Stimulated activated naive CD8-positive, alpha-beta T cell treated with anti-CD3 and anti-CD28 coated beads, Interleukin-15, amount 100 ng/mL, for 72 hours (primary cell): ENCODE data around the gene PRKAB2.
A peak's percentile ranks its signal among the peaks of the same experiment; 100 is the strongest.
"Not testable (repeated sequence)": the region's sequence is repeated elsewhere in the genome, so short reads cannot be mapped to it uniquely, and the experiment has no call there.

ENCODE experiments used
- ATAC-seq: fragments of 150-1000 bp; cut with Tn5 transposase; 2 replicates; pipeline ENCODE4 v1.10.0; 2021; ENCODE audit warnings: mild to moderate bottlenecking, moderate library complexity
- DNase-seq, 2 donors: peaks; one replicate each; pipeline ENCODE4 v3.0.0; 2021 to 2022
- H3K27ac Mint-ChIP-seq, 2 donors: one replicate each; pipeline ENCODE4 v1.8.0; 2022; ENCODE audit warnings: mild to moderate bottlenecking in 2 of 2, mixed read lengths in 2 of 2, moderate library complexity in 2 of 2
- H3K27me3 Mint-ChIP-seq: one replicate; pipeline ENCODE4 v1.8.0; 2022; ENCODE audit warnings: mixed read lengths
- H3K4me1 Mint-ChIP-seq: one replicate; pipeline ENCODE4 v1.8.0; 2022; ENCODE audit warnings: mild to moderate bottlenecking, mixed read lengths
- H3K4me3 Mint-ChIP-seq, 2 donors: one replicate each; pipeline ENCODE4 v1.8.0; 2022; ENCODE audit warnings: mild to moderate bottlenecking in 2 of 2, mixed read lengths in 2 of 2, moderate library complexity in 1 of 2
- H3K9me3 Mint-ChIP-seq, 2 donors: one replicate each; pipeline ENCODE4 v1.8.0; 2022; ENCODE audit warnings: mixed read lengths in 2 of 2

PRKAB2 gene

DNA sequence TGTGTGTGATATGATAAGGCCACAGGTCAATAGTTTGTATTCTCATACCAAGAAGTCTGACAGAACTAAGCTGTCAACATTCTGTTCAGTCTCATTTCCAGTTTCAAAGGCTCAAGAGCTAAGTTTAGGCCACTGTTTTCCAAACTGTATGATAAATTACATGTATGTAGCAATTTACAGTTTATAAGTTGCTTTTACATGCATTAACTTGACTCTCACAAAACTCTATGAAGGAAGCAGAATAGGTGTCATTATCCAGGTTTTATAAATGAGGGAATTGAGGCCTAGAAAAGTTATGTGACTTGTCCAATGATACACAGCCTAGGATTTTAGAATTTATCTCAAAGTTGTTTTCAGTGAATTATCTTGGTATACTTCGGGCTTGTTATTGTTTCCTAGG, 29.5 kb upstream of the PRKAB2 start:
- no peak for ATAC-seq
- Mint-ChIP-seq H3K4me3 (no peak overlapping the region), H3K27ac (no peak overlapping the region), H3K4me1 (no peaks in the 10 kb centered on the region), H3K27me3 (no peaks in the 10 kb centered on the region), H3K9me3 (peaks cover 0 to 4% of the 10 kb centered on the region in 2 donors)
- DNase-seq: no peak

DNA sequence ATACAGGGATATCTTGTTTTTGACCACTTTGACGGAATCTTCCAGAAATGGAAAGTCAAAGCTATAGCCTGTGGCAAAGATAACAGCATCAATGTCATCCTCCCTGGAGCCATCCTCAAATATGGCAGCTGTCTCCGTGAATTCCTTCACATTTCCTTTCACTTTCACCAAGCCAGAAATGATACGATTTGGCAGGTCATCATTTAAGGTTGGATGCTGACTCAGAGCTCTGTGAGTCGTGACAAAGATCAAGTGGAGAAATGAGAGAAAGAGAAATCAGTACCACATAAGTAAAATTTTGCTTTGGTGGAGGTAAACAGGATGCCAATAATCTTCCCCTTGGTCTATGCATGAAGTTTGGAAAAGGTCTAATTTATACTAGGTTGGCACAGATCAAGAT, 29.0 kb upstream of the PRKAB2 start:
- H3K27me3 Mint-ChIP-seq: no peaks in the 10 kb centered on the region
- ATAC-seq (no peak), DNase-seq (no peak)
- no peak overlapping the region for H3K4me3 Mint-ChIP-seq
- no peak overlapping the region for H3K27ac Mint-ChIP-seq
- H3K9me3 Mint-ChIP-seq: peaks cover 0 to 6% of the 10 kb centered on the region in 2 donors
- no peaks in the 10 kb centered on the region for H3K4me1 Mint-ChIP-seq

DNA sequence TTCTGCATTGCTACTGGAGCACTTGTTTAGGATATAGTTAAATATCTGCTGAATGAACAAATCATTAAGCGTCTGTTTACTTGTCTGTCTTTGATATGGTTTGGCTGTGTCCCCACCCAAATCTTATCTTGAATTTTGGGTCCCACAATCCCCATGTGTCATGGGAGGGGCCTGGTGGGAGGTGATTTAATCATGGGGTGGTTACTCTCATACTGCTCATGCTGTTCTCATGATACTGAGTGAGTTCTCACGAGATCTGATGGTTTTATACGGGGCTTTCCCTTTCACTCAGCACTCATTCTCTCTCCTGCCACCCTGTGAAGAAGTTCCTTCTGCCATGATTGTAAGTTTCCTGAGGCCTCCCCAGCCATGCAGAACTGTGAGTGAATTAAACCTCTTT, 25.1 kb upstream of the PRKAB2 start:
- H3K9me3 Mint-ChIP-seq, H3K27me3 Mint-ChIP-seq, DNase-seq, ATAC-seq, H3K4me1 Mint-ChIP-seq, H3K4me3 Mint-ChIP-seq: not testable (repeated sequence)
- peak overlapping the region in 1 of 2 donors; percentile 74 for H3K27ac Mint-ChIP-seq

DNA sequence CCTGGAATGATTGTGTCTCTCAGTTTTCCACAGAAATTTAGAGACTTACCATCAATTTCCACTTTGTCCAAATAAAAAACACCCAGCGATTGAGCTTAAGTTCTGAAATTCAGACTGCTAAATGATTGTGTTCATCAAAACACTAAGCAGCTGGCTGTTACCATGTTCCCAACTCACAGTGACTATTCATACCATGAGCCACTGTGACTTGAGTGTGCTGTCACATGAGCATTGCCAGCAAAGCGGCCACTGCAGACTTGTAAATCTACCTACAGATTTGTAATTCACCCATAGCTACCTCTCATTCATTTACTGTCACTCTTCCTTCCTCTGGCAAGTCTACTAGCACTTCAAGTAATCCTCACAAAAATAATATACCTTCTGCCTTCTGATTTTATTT, 17.2 kb upstream of the PRKAB2 start:
- peaks cover 0 to 4% of the 10 kb centered on the region in 2 donors for H3K9me3 Mint-ChIP-seq
- H3K4me3 Mint-ChIP-seq: no peak overlapping the region
- no peaks in the 10 kb centered on the region for H3K27me3 Mint-ChIP-seq
- ATAC-seq (no peak), DNase-seq (no peak)
- H3K4me1 Mint-ChIP-seq: no peaks in the 10 kb centered on the region
- H3K27ac Mint-ChIP-seq: peak overlapping the region in 1 of 2 donors; percentile 35

DNA sequence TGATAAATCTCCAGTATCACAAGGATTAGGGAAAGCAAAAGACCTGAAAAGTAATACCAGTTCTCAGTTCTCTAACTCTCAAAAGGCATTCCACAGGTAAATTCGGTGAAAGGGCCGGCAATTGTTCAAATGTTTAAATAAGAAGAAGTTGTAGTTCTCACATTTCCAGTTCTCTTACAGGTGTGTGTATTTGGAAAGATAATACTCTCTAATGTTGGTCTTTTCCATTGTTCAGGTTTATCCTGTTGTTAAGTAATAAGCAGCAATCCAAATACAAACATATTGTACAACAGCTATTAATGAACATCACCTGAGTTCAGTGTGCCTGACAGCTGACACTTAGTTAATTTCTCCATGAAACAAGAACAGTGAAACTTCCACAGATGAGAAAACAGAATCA, 13.2 kb upstream of the PRKAB2 start:
- Mint-ChIP-seq H3K27me3 (no peaks in the 10 kb centered on the region), H3K4me3 (no peak overlapping the region), H3K4me1 (no peaks in the 10 kb centered on the region), H3K9me3 (peaks cover 0 to 4% of the 10 kb centered on the region in 2 donors), H3K27ac (no peak overlapping the region)
- DNase-seq (no peak), ATAC-seq (no peak)

DNA sequence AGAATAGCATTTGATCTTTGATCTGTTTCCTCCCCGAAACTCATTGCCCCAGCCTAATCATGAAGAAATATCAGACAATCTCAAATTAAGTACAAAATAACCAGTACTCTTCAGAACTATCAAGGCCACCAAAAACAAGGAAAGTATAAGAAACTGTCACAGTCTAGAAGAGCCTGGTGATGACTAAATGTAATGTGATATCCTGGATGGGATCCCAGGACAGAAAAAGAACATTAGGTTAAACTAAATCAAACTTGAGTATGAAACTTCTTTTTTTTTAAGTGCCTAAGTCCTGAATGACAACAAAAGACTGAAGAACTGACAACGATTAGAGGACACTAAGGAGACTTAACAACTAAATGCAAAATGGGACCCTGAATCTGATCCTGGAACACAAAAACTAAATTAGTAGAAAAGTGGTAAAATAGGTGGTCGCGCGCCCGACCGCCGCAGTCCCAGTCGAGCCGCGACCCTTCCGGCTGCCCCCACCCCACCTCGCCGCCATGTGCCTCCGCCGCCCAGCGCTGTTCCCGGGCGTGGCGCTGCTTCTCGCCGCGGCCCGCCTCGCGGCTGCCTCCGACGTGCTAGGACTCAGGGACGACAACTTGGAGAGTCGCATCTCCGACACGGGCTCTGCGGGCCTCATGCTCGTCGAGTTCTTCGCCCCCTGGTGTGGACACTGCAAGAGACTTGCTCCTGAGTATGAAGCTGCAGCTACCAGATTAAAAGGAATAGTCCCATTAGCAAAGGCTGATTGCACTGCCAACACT, 5.5 kb upstream of the PRKAB2 start:
- ATAC-seq (peak; percentile 52), DNase-seq (no peak)
- H3K4me1 Mint-ChIP-seq: peaks cover 20% of the 10 kb centered on the region
- peaks cover 16 to 19% of the 10 kb centered on the region in 2 donors for H3K9me3 Mint-ChIP-seq
- H3K27ac Mint-ChIP-seq: no peak overlapping the region
- H3K4me3 Mint-ChIP-seq: peak overlapping the region; percentile 9 to 46
- no peaks in the 10 kb centered on the region for H3K27me3 Mint-ChIP-seq

DNA sequence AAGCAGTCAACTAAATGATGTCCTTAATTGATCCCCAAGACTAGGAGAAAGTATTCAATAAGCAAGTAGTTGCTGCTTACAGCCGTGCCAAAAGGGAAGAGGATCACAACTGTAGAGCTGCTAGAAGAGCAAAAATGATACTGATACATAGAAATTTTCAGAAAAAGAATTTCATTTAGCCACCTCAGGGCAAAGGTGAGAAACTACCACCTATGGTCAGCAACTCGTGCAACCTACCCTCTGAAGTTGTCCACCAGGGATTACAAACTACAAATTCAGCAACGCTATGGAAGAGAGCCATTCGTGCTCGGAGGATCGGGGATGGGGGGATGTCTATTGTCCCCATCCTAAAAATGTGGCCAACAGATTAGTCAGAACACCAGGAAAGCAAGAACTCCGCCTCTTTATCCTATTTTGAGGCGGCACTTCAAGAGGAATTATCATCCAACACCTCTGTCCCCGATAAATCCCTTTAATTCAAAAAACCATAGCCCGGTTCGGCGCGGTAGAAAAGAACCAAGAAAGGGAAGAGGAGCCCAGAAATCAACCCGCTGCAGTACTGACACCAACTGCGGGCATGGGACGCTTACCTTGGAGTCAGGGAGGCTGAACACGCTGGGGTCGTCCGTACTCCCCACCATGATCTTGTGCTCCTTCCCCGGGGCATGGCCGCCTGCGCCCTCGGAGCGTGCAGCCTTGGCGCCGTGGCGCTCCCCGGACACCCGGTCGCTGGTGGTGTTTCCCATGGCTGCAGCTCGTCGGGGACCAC, 687 bp downstream of the PRKAB2 start:
- Mint-ChIP-seq H3K4me1 (peaks cover 37% of the 10 kb centered on the region), H3K4me3 (peak overlapping the region; percentile 97 to 99), H3K9me3 (peaks cover 5 to 11% of the 10 kb centered on the region in 2 donors), H3K27ac (peak overlapping the region; percentile 91 to 96), H3K27me3 (no peaks in the 10 kb centered on the region)
- ATAC-seq (no peak), DNase-seq (no peak)

DNA sequence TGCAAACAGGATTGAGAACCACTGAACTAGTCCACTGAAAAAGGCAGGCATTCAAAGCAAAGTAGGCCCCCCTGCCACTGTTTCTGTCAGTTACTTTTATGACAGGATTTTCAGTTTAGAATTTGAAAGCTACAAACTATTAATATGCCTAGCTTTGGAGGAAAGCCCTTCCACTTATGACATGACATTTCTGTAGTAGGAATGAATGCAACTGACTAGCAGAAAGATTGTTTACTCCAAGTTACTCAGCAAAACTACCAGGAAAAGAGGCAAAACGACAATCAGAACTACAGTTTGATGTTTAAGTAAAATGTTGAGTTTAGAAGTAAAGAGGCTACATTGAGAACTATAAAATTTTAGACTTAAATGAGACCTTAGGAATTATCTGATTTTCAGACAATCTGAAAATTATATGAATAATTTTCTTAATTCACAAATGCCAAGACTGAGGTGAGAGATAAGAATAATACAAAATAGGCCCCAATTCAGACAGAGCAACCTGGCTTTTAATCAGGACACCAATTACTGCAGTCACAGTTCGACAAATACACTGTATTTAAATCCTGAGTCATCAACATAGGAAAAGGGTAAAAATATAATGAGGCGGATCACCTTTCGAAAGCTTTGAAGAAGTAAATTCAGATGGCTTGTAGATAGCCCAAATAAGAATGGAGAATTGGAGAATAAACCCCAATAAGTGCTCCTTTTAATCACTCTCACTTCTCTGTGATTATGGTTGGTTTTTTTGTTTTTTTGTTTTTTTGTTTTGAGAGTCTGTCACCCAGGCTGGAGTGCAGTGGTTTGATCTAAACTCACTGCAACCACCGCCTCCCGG, 2.2 kb downstream of the PRKAB2 start:
- H3K27me3 Mint-ChIP-seq: no peaks in the 10 kb centered on the region
- peaks cover 37% of the 10 kb centered on the region for H3K4me1 Mint-ChIP-seq
- H3K27ac Mint-ChIP-seq: peak overlapping the region in 1 of 2 donors; percentile 66
- H3K9me3 Mint-ChIP-seq: peaks cover 5 to 11% of the 10 kb centered on the region in 2 donors
- no peak for DNase-seq
- peak overlapping the region; percentile 97 to 99 for H3K4me3 Mint-ChIP-seq
- ATAC-seq: no peak

DNA sequence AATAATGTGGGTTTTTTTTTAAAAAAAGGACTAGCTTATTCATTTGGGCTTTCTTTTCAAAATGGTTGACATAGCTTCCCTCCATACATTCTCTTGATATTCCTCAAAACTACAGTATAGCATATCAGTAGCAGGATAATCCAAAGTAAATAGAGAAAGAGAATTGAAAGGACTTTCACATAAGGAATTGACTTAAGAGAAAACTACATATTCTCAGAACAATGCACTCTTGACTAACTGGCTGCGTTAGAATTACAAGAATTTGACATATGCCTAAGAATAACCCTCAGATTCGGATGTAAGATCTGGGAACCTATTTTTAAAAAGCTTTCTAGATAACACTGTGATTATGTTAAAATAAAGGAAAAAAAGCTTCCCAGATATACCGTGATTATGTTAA, 3.1 kb downstream of the PRKAB2 start:
- Mint-ChIP-seq H3K4me3 (no peak overlapping the region), H3K27ac (no peak overlapping the region), H3K27me3 (no peaks in the 10 kb centered on the region), H3K9me3 (peaks cover 3 to 11% of the 10 kb centered on the region in 2 donors), H3K4me1 (peaks cover 34% of the 10 kb centered on the region)
- no peak for ATAC-seq
- DNase-seq: no peak

DNA sequence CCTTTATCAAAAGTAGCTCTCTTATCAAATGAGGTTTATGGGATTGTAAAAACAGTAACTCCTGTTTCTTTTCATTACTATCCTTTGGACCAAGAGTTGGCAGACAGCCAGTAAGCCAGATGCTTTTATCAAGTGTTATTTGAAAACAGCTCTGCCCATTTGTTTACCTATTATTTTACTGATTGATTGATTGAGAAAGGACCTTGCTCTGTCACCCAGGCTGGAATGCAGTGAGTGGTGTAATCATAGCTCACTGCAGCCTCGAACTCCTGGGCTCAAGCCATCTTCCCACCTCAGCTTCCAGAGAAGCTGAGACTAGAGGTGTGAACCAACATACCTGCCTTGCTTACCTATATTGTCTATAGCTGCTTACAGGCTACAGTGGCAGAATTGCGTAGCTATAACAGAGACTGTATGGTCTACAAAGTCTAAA, 3.6 kb downstream of the PRKAB2 start:
- DNase-seq (no peak), ATAC-seq (no peak)
- no peak overlapping the region for H3K27ac Mint-ChIP-seq
- peaks cover 31% of the 10 kb centered on the region for H3K4me1 Mint-ChIP-seq
- peaks cover 0 to 11% of the 10 kb centered on the region in 2 donors for H3K9me3 Mint-ChIP-seq
- no peaks in the 10 kb centered on the region for H3K27me3 Mint-ChIP-seq
- H3K4me3 Mint-ChIP-seq: no peak overlapping the region

DNA sequence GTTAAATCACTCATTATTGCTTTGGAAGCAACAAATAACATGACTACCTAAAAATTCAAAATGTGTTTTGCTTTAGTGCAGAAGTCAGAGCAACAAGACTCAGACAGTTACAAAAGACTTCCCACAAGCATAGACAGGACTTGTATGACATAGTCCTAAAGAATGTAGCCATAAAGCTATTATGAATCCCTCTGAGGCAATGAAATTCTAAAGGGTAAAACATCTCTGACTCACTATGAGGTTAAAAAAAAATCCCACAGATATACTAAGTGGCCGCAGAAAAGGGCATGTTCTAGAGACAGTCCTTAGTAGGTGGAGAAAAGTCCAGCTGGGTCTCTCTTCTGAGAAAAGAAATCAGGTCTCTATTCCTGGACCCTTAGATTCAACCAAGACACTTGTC, 4.9 kb downstream of the PRKAB2 start:
- H3K4me3 Mint-ChIP-seq: no peak overlapping the region
- DNase-seq: no peak
- no peak for ATAC-seq
- H3K27ac Mint-ChIP-seq: no peak overlapping the region
- H3K4me1 Mint-ChIP-seq: peaks cover 20% of the 10 kb centered on the region
- H3K9me3 Mint-ChIP-seq: peaks cover 0 to under 1% of the 10 kb centered on the region in 2 donors
- H3K27me3 Mint-ChIP-seq: no peaks in the 10 kb centered on the region

DNA sequence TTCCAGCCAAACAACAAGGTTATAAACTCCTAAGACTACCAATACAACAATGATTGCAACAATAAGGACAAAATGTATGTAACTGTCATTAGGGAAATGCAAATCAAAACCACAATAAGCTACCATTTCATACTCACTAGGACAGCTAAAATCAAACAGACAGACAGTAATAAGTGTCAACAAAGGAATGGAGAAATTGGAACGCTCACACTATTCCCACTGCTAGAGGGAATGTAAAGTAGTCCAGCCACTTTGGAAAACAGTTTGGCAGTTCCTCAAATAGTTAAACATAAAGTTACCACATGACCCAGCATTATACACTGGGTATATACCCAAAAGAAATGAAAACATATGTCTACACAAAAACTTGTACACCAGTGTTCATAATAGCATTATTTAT, 9.3 kb downstream of the PRKAB2 start:
- H3K9me3 Mint-ChIP-seq: no peaks in the 10 kb centered on the region
- H3K4me1 Mint-ChIP-seq: no peaks in the 10 kb centered on the region
- no peak overlapping the region for H3K4me3 Mint-ChIP-seq
- H3K27me3 Mint-ChIP-seq: no peaks in the 10 kb centered on the region
- DNase-seq (no peak), ATAC-seq (no peak)
- H3K27ac Mint-ChIP-seq: no peak overlapping the region

DNA sequence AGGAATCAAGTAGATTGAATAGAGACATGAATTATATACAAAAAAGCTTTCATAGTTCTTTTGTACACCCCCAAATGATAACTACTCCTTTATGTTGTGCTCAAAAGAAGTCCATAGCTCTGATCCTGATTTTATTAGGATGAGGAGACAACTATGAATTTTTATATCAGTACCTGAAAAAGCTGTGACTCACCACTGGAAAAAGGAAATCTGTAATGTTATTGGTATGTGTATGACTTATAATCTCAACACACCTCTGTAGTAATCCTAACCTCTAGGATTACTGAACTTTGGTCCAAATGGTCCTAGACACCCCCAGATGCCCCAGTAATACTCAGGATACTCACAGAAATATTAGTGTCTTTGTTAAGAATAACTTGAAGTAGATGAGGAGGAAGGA, 10.2 kb downstream of the PRKAB2 start:
- Mint-ChIP-seq H3K4me1 (no peaks in the 10 kb centered on the region), H3K27ac (no peak overlapping the region), H3K4me3 (no peak overlapping the region), H3K27me3 (no peaks in the 10 kb centered on the region), H3K9me3 (no peaks in the 10 kb centered on the region)
- no peak for DNase-seq
- ATAC-seq: no peak

DNA sequence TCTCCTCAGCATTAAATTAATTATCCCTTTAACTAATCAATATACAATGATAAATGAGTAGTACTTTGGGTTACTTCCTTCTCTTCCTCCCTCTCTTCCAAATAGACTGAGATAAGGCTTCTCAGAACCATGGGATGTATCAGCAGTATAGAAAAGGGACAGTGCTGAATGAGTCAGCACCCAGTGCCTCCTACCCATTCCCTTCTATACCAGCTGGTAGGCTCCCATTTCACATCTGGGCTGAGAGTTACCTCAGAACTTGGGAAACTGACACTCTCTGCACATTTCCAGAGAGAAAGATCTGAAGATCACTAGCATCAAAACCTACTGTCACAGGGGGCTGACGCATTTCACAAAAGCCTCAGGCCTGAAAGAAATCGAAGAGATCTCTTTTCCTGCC, 15.2 kb downstream of the PRKAB2 start:
- DNase-seq, H3K4me3 Mint-ChIP-seq, H3K27me3 Mint-ChIP-seq, H3K9me3 Mint-ChIP-seq, H3K4me1 Mint-ChIP-seq, ATAC-seq: not testable (repeated sequence)
- H3K27ac Mint-ChIP-seq: peak overlapping the region in 1 of 2 donors; percentile 9

DNA sequence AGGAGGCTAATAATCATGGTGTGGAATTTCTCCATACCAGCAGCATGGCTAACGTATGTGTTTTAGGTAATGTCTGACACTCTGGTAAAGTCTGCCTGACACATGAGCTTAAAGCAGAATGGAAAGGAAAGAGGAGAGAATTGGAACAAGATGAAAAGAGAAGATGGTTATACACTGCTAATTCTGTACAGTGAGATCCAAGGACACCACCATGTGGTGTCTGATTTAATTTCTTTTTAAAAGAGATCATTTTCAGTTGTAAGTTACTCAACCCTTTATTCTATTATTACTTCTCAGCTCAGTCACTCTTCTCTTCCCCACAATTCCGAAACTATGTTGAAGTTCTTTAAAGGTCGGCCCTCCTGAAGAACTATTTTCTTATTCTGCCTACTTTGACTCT, 15.6 kb downstream of the PRKAB2 start:
- no peak overlapping the region for H3K4me3 Mint-ChIP-seq
- no peaks in the 10 kb centered on the region for H3K27me3 Mint-ChIP-seq
- ATAC-seq (no peak), DNase-seq (no peak)
- H3K9me3 Mint-ChIP-seq: no peaks in the 10 kb centered on the region
- H3K4me1 Mint-ChIP-seq: no peaks in the 10 kb centered on the region
- H3K27ac Mint-ChIP-seq: no peak overlapping the region
